NCI-H1105 treated with DMSO at 0.1 percent for 48 hours (cell line): ENCODE data around the gene GSTM5.
A peak's percentile ranks its signal among the peaks of the same experiment; 100 is the strongest.
"Not testable (repeated sequence)": the region's sequence is repeated elsewhere in the genome, so short reads cannot be mapped to it uniquely, and the experiment has no call there.

Experiments
- DNase-seq: peaks from one replicate; lab custom pipeline; 2025; lab: John Stamatoyannopoulos, UW

Gene GSTM5

DNA sequence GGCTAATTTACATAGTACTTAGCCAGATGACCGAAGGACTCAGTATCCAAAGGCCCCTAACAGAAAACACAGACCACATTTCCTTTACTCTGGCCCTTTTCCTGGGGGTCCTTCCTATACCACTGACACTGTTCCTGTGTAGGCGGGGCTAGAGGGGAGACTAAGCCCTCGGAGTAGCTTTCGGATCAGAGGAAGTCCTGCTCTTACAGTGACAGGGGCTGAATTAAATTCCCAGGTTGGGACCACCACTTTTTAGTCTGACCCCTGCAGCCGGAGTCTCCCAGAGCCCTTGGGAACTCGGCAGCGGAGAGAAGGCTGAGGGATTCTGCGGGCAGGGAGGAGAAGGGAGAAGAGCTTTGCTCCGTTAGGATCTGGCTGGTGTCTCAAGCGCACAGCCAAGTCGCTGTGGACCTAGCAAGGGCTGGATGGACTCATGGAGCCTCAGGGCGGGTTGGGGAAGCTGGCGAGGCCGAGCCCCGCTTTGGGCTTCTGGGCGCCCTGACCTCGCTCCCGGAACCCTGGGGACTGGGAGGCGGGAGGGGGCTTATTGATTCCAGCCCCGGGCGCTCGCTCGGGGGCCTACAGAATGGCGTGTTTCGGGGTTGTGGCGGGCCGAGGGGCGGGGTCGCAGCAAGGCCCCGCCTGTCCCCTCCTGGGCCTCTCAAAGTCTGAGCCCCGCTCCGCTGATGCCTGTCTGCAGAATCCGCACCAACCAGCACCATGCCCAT, at the start of gene GSTM5:
Gene GSTM5 (plus strand): TSS at position 659 of the 728 bp plus-strand sequence. CDS start 62 bp downstream, at position 721.
- not testable (repeated sequence) for DNase-seq

DNA sequence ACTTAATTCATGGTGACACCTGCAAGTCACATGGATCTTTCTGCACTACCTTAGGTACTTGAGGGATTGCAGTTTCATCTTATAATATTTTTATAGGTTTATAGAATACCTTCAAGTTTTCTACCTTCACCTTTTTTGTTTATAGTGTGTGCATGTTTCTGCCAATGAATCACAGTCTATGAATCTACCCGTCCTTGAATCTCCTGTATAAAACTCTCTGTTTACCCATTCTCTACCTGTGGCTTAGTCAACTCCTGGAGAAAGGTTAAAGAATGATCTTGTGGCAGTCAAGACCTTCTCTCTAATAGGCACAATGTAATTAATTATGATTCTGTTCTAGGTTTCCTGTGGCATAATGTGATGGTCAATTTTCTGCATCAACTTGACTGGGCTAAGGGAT, 47.4 kb upstream of the GSTM5 start:
- DNase-seq: no peak

- DNase-seq: peak; percentile 54
Observed at GRCh38 chr1:109667452-109668122, 44.5 kb upstream of the GSTM5 start, which contains the start of gene GSTM2. Gene GSTM2 (plus strand): TSS chr1:109668057. CDS start chr1:109668116, 59 bp downstream.

- DNase-seq: no peak
Observed at GRCh38 chr1:109668123-109668775, 43.8 kb upstream of the GSTM5 start.

GRCh38 chr1:109669246-109669948, 42.7 kb upstream of the GSTM5 start:
- no peak for DNase-seq

DNA sequence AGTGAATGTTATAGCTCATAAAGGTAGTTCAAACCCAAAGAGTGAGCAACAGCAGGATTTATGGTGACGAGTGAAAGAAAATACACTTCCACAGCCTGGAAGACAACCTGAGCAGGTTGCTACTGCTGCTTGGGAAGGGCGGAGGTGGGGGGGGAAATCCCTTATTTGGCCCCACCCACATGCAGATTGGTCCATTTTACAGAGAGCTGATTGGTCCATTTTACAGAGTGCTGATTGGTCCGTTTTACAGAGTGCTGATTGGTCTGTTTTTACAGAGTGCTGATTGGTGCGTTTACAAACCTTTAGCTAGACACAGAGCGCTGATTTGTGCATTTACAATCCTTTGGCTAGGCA, 42.1 kb upstream of the GSTM5 start:
- not testable (repeated sequence) for DNase-seq

- DNase-seq: no peak
Observed at GRCh38 chr1:109671067-109671466, 41.0 kb upstream of the GSTM5 start.

DNA sequence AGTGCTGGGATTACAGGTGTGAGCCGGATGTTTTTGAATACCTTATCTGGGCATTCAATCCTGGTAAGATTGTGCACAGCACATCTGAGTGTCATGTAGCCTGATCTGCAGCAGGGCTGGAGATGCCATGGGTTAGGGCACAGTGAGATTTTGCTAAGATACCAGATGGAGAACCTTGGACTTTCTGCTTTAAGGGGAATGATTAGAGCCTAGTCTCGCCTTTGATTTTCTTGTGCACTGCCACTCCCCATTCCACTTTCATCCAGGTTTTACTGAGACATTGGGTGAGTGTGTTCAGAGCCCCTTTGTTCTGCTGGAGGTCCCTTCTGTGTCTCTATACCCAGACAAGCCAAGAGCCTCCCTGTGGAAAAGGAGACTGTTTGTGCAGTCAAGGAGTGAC, 38.2 kb upstream of the GSTM5 start:
- DNase-seq: not testable (repeated sequence)

GRCh38 chr1:109676683-109677381, 35.2 kb upstream of the GSTM5 start:
- DNase-seq: not testable (repeated sequence)

GRCh38 chr1:109677459-109677858, 34.6 kb upstream of the GSTM5 start:
- no peak for DNase-seq

DNA sequence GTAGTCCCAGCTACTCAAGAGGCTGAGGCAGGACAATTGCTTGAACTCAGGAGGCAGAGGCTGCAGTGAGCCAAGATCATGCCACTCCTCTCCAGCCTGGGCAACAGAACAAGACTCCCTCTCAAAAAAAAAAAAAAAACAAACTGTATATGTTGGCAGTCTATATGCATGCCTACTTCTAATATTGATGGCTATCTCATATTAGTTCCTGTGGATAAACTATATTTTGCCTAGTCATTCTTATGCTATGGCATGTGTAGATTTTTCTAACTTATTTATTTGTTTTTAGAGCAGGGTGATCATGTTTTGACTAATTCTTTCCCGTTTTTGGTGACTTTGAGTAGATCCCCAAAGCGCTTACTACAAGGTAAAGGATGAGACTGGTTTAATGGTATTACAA, 33.4 kb upstream of the GSTM5 start:
- not testable (repeated sequence) for DNase-seq

GRCh38 chr1:109684777-109685176, 27.3 kb upstream of the GSTM5 start:
- DNase-seq: not testable (repeated sequence)

- not testable (repeated sequence) for DNase-seq
Observed at GRCh38 chr1:109685399-109685798, 26.7 kb upstream of the GSTM5 start.

DNA sequence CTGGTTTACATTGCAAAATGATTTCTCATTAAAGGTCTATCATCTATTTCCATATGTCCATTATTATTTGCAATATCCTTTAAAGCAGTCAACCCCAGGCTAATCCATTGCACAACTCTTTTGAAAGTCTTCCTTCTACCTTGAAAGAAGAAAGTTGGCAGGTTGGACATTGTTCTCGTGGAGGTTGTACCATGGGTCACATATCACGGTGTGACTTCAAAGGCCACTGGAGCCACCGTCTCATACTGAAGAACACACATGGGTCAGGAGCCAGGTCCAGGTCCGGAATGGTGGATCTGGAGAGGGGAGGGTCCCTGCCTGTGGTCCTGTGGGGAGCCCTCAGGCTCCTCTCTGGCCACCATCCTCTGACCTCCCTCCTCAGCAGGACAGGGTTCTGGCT, 26.2 kb upstream of the GSTM5 start:
- not testable (repeated sequence) for DNase-seq

GRCh38 chr1:109687109-109687508, 24.9 kb upstream of the GSTM5 start:
- DNase-seq: not testable (repeated sequence)

- DNase-seq: no peak
Observed at GRCh38 chr1:109687641-109688499, 24.2 kb upstream of the GSTM5 start, which contains the start of gene GSTM1. Gene GSTM1 (plus strand): TSS chr1:109687817. CDS start chr1:109687874, 57 bp downstream.

DNA sequence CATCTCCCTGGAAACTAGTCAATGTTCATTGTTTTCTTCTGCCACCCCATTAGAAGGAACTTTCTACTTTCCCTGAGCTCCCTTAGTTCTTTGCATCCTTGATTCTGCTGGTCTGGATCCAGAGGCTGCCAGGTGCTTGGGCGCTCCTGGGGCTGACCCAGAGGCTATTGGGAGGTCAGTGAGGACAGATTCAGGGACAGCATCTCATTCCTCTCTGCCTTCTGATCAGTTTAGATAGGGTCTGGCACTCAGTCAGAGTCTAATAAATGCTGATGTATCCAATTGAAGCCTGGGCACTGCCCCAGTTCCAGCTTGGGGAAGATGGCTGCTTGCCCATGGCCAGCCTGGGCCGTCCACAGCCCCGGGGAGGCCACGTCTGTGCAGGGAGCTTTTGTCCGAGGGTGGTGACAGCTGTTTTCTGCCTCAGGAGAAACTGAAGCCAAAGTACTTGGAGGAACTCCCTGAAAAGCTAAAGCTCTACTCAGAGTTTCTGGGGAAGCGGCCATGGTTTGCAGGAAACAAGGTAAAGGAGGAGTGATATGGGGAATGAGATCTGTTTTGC, 22.1 kb upstream of the GSTM5 start:
- no peak for DNase-seq

DNA sequence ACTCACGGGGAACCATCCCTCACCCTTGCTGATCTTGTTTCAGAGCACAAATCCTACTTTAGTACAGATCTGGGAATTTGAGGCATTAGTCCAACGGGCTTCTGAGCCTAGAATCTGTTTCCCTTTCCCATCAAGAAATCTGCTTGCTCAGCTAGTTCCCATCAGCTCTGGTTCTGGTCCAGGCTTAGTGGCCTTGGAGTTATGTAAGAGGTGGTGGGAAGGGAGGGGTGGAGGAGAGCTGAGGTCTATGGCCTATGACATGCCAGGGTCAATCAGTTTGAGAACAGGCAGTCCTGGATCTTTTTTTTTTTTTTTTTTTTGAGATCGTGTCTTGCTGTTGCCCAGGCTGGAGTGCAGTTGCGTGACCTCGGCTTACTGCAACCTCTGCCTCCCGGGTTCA, 20.3 kb upstream of the GSTM5 start:
- no peak for DNase-seq

- DNase-seq: not testable (repeated sequence)
Observed at GRCh38 chr1:109694400-109694799, 17.7 kb upstream of the GSTM5 start.

DNA sequence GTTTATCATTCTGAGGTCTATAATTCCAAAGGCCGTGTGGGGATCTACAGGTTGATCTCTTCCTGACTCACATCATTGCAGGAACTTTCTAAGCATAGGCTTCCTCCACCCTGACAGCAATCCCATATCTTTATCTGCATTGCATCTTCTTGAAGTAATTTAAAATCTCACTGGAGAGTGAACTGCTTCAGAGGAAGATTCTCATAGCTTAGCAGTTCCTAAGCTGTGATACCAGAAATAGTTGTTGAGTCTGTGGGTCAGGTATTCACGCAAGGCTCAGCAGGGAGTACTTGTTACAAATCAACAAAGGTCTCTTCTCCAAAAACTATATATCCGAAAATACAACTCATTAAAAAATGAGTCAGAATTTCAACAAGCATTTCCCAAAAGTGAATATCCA, 16.9 kb upstream of the GSTM5 start:
- DNase-seq: not testable (repeated sequence)
